NCI-H1105 treated with DMSO at 0.1 percent for 48 hours (cell line): ENCODE measurements around the gene KIAA1755.

Experiments used
- DNase-seq: peaks from one replicate; lab custom pipeline; 2025; lab: John Stamatoyannopoulos, UW

KIAA1755 gene

GRCh38 chr20:38166703-38167233 lies 93.8 kb downstream of the KIAA1755 start:
- DNase-seq, result no peak

GRCh38 chr20:38165966-38166702 lies 94.4 kb downstream of the KIAA1755 start:
- DNase-seq, result no peak

GRCh38 chr20:38165089-38165965 lies 95.2 kb downstream of the KIAA1755 start, which contains the start of gene TGM2:
Gene TGM2 (minus strand): TSS chr20:38165270. CDS start chr20:38165198, 72 bp downstream.
- DNase-seq, result no peak

- no peak for DNase-seq
Measured at GRCh38 chr20:38164624-38165088, 95.9 kb downstream of the KIAA1755 start.

GRCh38 chr20:38164069-38164468 lies 96.5 kb downstream of the KIAA1755 start:
- DNase-seq, result no peak

- DNase-seq, result no peak
Measured at GRCh38 chr20:38162878-38163875, 97.4 kb downstream of the KIAA1755 start.

GRCh38 chr20:38162149-38162548 lies 98.4 kb downstream of the KIAA1755 start:
- DNase-seq, result no peak

- no peak for DNase-seq
Measured at GRCh38 chr20:38161412-38161774, 99.1 kb downstream of the KIAA1755 start.
